22Rv1 (cell line): ENCODE data around the gene ASCC2.

ENCODE experiments used
- H3K27ac ChIP-seq: fragments of 450-650 bp; 2 replicates; pipeline ENCODE4 v1.5.1; 2017
- ZFX ChIP-seq: fragments of 450-650 bp; IDR thresholded peaks from 2 replicates; pipeline ENCODE4 v1.6.1; 2017; ENCODE audit warnings: antibody characterized with exemption, borderline replicate concordance
- TF ChIP-seq, protein P1 (sequence below): fragments of 450-650 bp; IDR thresholded peaks from 2 replicates; pipeline ENCODE4 v1.5.1; 2017; ENCODE audit warnings: mild to moderate bottlenecking

Gene ASCC2, protein sequence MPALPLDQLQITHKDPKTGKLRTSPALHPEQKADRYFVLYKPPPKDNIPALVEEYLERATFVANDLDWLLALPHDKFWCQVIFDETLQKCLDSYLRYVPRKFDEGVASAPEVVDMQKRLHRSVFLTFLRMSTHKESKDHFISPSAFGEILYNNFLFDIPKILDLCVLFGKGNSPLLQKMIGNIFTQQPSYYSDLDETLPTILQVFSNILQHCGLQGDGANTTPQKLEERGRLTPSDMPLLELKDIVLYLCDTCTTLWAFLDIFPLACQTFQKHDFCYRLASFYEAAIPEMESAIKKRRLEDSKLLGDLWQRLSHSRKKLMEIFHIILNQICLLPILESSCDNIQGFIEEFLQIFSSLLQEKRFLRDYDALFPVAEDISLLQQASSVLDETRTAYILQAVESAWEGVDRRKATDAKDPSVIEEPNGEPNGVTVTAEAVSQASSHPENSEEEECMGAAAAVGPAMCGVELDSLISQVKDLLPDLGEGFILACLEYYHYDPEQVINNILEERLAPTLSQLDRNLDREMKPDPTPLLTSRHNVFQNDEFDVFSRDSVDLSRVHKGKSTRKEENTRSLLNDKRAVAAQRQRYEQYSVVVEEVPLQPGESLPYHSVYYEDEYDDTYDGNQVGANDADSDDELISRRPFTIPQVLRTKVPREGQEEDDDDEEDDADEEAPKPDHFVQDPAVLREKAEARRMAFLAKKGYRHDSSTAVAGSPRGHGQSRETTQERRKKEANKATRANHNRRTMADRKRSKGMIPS

DNA sequence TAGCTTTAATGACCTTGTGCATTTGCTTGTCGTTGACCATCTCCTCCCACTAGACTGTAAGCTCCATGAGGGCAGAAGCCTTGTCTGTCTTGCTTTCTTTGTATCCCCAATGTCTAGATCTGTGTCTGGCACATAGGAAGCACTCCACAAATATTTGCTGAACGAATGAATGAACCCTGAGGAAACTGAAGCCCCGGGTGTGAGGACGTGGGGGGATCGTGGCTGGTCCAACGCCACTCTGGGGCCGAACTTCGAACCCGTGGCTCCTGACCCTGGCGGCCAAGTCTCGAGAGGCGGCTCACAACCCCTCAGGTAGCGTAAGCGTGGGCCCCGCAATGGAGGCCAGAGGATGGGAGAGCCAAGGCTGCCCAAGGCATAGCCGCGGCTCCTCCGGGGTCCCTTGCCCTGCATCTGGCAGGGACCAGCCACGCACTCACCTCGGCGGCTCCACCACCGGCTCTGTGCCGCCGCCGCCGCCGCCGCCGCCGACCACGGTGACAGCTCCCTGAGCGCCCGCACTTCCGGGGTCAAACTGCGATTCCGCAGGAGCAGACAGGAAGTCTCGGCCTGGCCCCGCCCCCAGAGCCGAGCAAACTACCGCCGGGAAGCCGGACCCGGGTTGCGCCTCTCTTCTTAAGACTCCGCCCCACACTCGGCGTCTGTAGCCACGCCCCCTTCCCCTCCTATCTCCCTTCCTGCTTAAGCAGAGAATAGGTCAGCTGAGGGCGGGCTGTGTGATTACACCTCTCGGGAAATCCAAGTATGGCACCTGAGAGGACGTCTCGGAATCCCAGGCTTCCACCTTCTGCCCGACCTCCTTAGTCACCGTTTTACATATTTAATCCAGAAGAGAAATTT lies at the start of gene ASCC2:
Gene ASCC2, minus strand, starts transcription at position 534 of the 858 bp plus-strand sequence. CDS start 5,949 bp downstream, outside the sequence.
- TF ChIP-seq, protein P1, sequence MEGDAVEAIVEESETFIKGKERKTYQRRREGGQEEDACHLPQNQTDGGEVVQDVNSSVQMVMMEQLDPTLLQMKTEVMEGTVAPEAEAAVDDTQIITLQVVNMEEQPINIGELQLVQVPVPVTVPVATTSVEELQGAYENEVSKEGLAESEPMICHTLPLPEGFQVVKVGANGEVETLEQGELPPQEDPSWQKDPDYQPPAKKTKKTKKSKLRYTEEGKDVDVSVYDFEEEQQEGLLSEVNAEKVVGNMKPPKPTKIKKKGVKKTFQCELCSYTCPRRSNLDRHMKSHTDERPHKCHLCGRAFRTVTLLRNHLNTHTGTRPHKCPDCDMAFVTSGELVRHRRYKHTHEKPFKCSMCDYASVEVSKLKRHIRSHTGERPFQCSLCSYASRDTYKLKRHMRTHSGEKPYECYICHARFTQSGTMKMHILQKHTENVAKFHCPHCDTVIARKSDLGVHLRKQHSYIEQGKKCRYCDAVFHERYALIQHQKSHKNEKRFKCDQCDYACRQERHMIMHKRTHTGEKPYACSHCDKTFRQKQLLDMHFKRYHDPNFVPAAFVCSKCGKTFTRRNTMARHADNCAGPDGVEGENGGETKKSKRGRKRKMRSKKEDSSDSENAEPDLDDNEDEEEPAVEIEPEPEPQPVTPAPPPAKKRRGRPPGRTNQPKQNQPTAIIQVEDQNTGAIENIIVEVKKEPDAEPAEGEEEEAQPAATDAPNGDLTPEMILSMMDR, result no peak
- TF ChIP-seq ZFX, result no peak
- H3K27ac ChIP-seq, result peak within 1 kb of the TSS; percentile 68

DNA sequence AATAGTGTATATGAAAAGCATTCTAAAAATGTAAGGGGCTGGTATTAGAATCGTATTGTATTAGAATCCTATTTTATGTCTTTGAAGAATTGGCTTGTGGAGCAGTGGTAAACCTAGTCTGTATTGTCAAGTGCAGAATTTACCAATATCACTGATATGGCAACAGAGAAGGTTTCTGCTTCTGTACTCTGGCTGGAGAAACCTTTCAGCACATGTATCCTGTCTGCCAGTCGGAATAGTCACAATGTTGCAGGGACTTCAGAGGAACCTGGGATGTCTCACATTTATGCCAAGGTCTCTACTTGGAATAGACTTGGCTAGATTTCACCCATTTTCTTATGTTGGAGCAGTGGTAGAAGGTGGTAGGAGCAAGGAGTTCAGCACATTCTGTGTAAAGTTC lies 49.3 kb upstream of the ASCC2 start:
- TF ChIP-seq, protein P1, result no peak
- no peak for TF ChIP-seq ZFX
- no peak overlapping the region for H3K27ac ChIP-seq

GRCh38 chr22:29886596-29886995 lies 48.5 kb upstream of the ASCC2 start:
- TF ChIP-seq, protein P1, result no peak
- TF ChIP-seq ZFX, result no peak
- H3K27ac ChIP-seq, result no peak overlapping the region

DNA sequence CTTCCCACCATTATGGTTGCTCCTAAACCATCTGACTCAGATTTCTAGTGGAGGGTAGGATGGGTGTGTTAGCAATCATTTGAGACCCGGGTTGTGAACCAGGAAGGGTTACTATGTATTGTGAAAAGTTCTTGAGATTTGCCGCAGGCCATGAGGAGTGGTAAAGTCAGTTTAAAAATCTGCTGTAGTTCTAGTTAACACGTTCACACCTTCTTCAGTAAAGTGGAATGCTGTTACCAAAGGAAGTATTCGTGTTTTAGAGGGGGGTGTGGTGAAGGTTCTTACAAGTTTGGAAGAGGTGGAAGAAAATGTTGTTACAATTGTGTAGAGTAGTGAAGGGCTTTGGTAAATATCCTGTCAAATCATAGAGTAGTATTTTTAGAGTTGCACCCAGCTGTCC lies 47.5 kb upstream of the ASCC2 start:
- TF ChIP-seq, protein P1, result no peak
- no peak for TF ChIP-seq ZFX

DNA sequence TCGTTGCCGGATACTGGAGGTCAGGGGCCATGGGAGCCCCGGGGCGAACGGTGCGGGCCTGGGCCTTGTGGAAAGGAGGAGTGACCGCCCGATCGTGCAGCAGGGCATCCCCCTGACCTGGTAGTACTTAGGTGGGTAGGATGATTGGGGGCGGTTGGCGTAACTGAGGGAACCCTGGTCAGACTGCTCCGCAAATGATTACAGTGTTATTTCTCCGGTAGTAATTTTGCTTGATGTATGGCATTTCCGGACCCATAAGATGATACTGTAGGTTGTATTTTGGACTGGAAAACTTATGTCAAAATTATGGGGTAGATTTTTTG lies 45.7 kb upstream of the ASCC2 start:
- H3K27ac ChIP-seq, result peak overlapping the region; percentile 78
- TF ChIP-seq, protein P1, result no peak
- no peak for TF ChIP-seq ZFX

More for the DNA sequence above, 47.5 kb upstream of the ASCC2 start:
- no peak overlapping the region for H3K27ac ChIP-seq

GRCh38 chr22:29883045-29883774 lies 45.1 kb upstream of the ASCC2 start, which contains the start of gene MTMR3:
MTMR3 (plus strand) TSS chr22:29883174; CDS start chr22:29971060, 87,886 bp downstream.
- no peak for TF ChIP-seq ZFX
- TF ChIP-seq, protein P1, result peak; percentile 50
- peak within 1 kb of the TSS; percentile 78 for H3K27ac ChIP-seq
